Measurements from ENCODE around the gene ITPRIPL2.

ITPRIPL2 gene

DNA sequence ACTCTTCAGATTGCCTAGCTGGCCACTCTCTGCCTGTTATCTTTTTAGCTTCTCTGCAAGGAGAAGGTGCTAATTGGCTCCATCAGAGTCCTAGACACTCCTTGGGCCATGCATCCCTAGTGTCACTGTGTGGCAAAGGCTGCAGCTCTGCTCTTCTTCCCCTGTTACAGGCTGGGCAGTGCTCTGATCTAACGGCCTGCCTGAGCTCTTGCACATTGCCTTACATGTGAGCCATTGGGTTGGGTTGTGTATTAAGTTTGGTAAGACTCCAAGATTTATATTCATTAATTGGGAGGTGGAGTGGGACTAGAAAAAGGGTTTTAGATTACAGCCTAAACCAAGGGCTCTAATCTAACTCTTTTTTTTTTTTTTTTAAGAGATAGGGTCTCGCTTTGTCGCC lies 31.2 kb downstream of the ITPRIPL2 start:
- DNase-seq, result no peak

DNA sequence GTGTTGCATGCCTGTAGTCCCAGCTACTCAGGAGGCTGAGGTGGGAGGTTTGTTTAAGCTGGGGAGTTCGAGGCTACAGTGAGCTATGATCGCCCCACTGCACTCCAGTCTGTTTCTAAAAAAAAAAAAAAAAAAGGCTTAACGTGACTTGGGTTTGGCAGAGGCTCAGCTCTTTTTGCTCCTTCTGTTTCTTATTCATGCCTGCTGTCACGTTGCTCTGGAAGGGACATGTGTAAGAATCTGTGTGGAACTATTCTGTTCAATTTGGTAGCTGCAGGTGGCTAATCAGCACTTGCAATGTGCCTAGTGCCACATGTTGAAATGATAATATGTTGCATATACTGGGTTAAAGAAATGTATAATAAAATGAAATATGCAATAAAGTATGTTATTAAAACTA lies 33.4 kb downstream of the ITPRIPL2 start:
- no peak for DNase-seq

DNA sequence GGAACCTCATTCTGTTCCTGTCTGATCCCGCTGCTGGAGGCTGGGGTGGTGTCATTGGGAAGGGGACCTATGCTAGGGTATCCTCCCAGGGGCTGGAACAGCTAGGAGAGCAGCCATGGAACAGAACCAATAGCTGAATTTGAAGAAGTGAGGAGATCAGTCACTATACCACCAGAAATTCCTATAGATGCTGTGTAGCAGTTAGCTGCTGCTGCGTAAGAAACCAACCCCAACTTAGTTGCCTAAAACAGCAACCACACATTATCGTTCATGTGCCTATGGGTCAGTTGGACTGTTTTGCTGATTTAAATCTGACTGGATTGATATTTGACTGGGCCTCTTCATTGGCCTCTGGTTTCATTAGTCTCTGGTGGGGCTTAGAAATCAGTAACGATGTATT lies 33.9 kb downstream of the ITPRIPL2 start:
- DNase-seq, result no peak

DNA sequence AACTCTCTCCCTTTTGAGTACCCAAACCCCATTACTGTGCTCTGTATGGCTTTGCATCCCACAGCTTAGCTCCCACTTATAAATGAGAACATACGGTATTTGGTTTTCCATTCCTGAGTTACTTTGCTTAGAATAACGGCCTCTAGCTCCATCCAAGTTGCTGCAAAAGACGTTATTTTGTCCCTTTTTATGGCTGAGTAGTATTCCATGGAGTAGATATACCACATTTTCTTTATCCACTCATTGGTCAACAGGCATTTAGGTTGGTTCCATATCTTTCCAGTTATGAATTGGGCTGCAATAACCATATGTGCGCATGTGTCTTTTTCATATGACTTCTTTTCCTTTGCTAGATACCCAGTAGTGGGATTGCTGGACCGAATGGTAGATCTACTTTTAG lies 34.4 kb downstream of the ITPRIPL2 start:
- no peak for DNase-seq

DNA sequence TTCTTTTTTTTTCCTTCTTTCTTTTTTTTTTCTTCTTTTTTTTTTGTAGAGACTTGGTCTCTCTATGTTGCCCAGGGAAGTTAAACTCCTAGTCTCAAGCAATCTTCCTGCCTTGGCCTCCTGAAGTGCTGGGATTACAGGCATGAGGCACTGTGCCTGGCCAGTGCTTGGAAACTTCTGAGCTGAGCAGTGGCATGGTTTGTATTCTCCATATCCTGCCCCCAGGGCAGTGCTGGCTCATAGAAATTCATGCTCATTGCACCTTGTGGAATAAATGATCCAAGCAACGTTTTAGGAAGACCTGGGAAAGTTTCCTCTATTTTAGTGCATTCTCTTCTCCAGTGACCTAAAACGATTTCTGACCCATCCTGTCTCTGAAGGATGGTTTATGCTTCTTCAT lies 37.5 kb downstream of the ITPRIPL2 start:
- no peak for DNase-seq

DNA sequence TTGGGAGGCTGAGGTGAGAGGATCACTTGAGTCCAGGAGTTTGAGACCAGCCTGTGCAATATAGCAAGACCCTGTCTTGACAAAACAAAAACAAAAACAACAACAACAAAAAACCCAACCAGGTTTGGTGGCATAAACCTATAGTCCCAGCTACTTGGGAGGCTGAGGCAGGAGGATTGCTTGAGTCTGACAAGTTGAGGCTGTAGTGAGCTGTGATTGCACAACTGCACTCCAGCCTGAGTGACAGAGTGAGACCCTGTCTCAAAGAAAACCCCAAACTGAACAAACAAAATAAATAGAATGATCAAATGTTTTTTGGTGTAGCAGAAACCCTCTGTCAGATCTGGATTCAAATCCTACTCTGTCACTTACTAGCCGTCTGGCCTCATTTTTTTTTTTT lies 38.3 kb downstream of the ITPRIPL2 start:
- DNase-seq, result no peak

DNA sequence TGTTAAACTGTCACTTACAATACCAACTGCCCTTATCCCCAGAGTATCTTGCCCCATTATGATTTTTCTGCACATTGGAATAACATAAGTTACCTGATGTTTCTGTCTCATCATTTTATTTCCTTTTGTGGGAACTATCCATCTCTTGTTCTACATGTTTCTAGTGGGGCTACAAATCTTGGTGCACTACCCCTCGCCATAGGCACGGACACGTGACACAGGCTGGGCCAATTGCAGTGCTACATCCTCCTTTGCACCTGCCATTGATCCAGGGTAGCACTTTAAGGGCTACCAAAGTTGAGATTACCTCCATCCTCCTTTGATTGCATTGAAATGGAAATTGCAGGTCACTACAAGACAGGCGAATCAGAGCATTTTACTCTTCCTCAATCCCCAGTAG lies 40.1 kb downstream of the ITPRIPL2 start:
- DNase-seq, result no peak

DNA sequence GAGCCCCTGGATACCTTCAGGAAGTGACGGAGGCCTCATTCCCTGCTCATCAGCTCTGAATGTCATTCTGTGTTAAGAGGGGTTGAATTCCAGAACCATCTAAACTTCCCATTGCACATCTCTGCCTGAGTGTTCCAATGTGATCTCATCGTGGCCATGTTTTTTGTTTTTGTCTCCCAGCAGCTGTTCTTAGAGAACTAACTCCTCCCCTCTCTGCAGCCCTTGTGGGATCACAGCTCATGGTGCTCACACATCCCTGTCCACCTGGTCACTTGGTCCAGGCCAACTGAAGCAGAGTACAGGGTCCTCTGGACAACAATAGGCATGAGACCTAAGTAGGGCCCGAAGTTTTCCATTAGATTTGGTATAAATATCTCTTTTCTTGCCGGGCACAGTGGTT lies 48.3 kb downstream of the ITPRIPL2 start:
- DNase-seq, result no peak

DNA sequence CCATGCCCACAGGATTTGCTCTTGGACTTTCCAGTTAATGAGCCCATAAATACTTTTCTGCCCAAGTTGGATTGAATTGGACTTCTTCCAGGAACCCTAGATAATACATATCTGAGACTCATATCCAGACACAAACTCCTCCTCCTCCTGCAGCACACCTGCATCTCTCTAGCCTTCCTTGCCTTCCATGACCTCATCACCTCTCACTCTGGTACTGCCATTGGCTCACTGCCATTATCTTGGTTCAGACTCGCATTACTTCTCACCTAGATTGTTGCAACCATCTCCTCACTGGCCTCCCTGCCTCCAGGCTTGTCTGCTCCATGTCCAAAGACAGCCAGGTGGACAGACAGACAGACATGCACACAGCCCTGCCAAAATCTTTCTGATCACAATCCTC lies 49.5 kb downstream of the ITPRIPL2 start:
- no peak for DNase-seq

DNA sequence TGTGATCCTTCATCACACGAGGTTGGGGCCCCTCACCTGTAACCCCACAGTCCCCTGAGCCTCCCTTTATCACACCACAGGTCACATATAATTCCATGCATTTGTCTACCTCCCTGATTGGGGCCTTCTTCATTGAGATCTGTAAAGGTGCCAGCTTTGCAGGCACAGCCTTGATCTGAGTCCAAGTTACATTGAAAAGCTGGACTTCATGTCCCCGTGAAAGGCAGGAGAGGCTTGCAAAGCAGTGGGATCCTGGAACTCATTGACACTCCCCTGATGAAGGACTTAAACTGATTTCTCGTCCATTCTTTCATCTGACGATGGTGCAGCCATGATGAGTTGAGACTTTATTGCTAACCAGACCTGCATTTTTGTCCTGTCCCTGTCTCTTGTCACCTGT lies 50.5 kb downstream of the ITPRIPL2 start:
- no peak for DNase-seq

DNA sequence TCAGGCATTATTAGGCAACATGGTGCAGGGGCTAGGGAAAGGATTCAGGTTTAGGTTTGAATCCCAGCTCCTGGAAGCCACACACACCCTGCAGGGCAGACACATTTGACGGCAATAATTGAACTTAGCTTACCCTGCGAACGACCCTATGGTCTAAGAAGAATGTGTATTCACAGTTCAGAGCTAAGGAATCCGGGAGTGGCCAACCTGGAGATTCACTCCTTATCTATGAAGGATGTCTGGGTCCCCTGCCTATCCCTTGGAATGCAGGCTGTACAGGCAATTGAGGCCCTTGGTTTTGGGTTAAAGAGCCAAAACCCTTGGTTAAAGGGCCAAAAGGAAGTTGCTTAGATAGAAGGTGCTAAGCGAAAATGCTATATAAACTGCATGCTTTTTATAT lies 51.3 kb downstream of the ITPRIPL2 start:
- DNase-seq, result no peak

DNA sequence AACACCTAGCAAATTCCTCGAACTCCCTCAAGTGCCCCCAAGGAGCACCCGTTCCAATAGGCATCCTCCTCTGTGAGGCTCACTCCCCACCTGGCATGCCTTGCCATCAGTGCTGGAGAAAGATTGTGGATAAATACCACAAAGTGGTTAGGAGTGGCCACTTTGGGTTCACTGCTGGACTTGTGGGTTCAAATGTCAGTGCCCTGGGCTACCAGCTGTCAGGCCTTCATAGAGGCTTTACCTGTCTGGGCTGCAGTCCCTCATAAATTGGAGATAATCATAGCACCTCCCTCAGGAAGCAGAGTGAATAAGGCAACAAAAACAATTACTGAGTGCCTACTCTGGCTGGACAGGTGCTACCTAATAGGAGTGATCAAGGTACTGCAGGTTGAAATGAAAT lies 52.7 kb downstream of the ITPRIPL2 start:
- DNase-seq, result no peak

DNA sequence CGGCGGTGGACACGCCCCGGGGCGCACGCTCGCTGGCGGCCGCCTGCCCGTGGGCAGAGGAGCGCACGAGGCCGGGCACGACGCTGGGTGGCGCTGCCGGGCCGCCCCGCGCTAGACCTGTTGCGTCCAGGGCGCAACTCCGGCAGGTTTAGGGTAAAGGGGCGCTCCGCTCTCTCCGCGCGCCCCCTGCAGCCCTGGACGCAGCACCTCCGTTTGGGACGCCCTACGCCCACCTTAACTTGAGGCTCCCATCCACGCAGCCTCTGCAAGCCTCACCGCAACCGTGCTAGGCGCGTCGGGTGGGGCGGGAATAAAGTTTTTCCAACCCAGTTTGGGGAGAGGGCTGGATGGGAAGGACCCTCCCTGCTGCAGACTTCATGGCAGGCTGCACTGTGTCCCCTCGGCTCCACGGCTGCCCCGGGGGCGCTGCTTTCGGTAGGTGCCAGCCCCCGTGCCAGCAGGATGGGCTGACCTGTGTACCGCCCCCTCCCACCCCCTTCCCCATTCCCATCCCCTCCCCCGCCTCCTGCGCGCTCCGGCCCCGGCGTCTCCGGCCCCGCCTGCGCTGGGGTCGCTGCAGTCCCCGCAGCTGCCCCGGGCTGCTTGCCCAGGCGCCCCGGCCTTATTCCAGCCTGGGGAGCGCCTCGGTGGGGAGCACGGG lies 54.1 kb downstream of the ITPRIPL2 start, which contains the start of gene SYT17:
TSS of gene SYT17 (plus strand) at position 531 of the 661 bp plus-strand sequence. CDS start 407 bp downstream, outside the sequence.
- peak; percentile 40 for DNase-seq

DNA sequence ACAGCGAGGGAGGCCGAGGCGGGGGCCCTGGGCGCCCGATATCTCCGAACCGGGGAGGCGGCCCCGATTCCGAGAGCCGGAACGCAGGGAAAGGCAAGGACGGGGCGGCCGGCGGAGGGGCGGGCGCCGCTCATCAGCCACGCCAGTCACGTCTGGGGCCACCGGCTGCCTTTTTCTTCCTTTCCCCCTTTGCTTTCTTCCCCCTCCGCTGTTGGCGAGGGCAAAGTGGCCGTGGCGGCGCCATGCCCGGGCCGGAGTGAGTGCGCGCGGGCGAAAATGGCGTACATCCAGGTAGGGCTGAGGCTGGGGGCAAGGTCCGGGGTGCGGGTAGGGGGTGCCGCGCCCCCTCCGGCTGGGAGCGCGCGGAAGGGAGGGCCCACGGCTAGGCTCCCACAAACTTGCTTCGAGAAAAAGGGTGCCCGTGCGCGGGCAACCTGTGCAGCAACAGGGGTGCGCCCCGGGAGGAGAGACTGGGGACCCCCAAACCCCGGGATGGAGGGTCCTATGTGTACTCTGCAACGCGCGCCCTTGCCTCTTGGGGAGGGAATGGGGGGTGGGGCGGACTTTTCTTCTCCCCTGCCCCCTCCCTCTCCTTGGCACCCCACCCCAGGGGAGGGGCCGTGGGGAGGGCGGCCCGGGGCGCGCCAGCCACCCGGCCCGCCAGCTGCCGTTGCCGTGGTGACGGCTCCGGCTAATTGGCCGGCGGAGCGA lies 54.8 kb downstream of the ITPRIPL2 start:
- no peak for DNase-seq

DNA sequence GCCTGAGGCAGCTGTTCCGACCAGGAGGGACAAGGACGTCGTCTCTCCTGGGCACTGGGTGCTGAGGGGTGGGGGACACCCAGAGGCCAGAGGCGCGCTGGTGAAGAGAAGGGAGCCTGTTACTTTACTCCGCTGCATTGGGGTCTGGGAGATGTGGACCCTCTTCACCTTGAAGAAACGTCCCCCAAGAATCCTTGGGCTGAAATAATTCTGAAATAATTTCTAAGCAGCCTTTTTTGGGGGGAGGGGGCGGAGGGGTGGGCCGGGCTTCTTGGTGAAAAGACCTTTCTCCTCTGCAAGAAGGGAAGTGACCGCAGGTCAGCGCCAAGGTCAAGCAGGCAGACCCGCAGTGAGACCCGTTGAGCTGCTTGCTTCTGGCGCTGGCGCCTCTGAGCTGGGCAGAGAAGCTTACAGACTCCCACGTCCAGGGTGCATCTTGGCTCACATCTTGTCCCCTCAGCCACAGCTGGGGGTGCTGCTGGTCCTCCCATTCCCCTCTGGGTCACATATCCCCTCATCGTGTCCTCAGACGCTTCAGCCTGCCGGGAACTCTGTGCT lies 55.4 kb downstream of the ITPRIPL2 start:
- DNase-seq, result no peak

DNA sequence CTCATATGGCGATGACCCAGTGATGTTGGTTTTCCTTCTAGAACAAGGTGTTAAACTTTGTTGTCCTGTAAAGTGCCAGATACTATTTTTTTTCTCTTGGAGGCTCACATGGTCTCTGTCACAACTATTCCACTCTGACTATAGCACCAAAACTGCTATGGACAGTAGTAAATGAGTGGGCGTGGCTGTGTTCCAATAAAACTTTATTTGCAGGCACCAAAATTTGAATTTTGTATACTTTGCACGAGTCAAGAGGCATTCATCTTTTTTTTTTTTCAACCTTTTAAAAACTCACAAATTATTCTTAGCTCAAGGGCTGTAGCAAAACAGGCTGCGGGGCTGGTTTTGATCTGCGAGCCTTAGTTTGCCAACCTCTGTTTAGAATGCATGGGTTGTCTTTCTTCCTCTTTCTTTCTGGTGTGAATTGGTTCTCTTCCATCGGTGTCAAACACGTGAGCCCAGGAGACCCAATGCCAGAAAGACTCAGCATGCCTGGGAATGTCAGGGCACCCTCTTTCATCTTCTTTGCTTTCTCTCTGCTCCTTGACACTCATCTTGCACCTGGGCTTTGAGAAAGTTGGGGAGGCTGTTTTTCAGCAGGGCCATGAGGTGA lies 56.4 kb downstream of the ITPRIPL2 start:
- DNase-seq, result no peak

Measured in fibroblast of skin of right biceps (primary cell).